OCI-LY1 (cell line): Measurements from ENCODE around the gene GNAT3.

Source experiments
- CTCF ChIP-seq: fragments of 200-600 bp; sonication (generic), shearing (Covaris generic); IDR thresholded peaks from 2 replicates; pipeline ENCODE4 v1.5.1; 2017; ENCODE audit warnings: mild to moderate bottlenecking, antibody characterized with exemption, low read length, moderate library complexity, mixed read lengths
- EZH2 ChIP-seq: fragments of 200-600 bp; sonication (generic), shearing (Covaris generic); IDR thresholded peaks from 2 replicates; pipeline ENCODE4 v1.8.0; 2017; ENCODE audit warnings: borderline replicate concordance, mixed run types, mild to moderate bottlenecking, antibody characterized with exemption, low read length, moderate library complexity, mixed read lengths

DNA sequence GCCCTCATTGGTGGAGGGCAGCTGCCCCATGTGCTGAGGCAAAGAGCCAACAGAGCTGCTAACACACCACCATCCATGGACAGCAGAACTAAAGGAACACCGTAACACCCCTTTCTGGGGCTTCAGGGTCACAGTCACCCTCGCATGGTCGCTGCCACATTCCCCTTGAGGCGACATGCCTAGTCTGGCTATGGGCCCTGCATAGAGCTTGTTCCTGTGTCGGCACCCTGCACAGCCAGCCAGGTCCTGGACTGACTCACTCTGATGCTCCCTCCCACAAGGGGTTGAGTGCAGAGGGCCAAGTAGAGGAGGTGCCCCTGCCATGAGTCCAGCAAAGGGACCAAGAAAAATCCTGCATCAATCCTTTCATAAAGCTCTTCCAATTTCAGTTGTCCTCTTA, 77.8 kb downstream of the GNAT3 start:
- no peak for TF ChIP-seq CTCF
- TF ChIP-seq EZH2 = no peak
